Lung (tissue), 12 donors: ENCODE data around the gene ISOC1. TPM values are rescaled to one million over a fixed set of nuclear protein-coding genes. Genes with fewer than 3 reads are reported as not detected.

ENCODE experiments used
- ATAC-seq: fragments of 200-7000 bp; cut with Tn5 transposase; one replicate; pipeline ENCODE4 v1.9.1; 2020; ENCODE audit warnings: moderate number of reproducible peaks; ENCODE audit not compliant: insufficient read depth, low FRiP score
- DNase-seq, 3 donors: peaks; one replicate each; pipeline ENCODE4 v3.0.0-alpha.2; 2013 to 2017
- H3K27ac ChIP-seq, 2 donors: one replicate each; pipeline ENCODE4 v1.5.1; 2013; ENCODE audit warnings: mild to moderate bottlenecking in 2 of 2, moderate library complexity in 2 of 2, control low read depth in 1 of 2, inconsistent platforms in 1 of 2, low read depth in 1 of 2, low read length in 1 of 2
- H3K27me3 ChIP-seq, 3 donors: one replicate each; pipeline ENCODE4 v1.5.1; 2013; ENCODE audit warnings: low read length in 2 of 3; ENCODE audit not compliant: control insufficient read depth in 3 of 3, insufficient read depth in 3 of 3
- H3K36me3 ChIP-seq, 4 donors: one replicate each; pipeline ENCODE4 v1.5.1; 2013; ENCODE audit warnings: low read length in 4 of 4, mild to moderate bottlenecking in 1 of 4, moderate library complexity in 1 of 4; ENCODE audit not compliant: control insufficient read depth in 4 of 4, insufficient read depth in 4 of 4
- H3K4me1 ChIP-seq, 5 donors: one replicate each; pipeline ENCODE4 v1.5.1; 2013; ENCODE audit warnings: low read length in 5 of 5, mild to moderate bottlenecking in 2 of 5, moderate library complexity in 1 of 5; ENCODE audit not compliant: control insufficient read depth in 5 of 5, insufficient read depth in 5 of 5
- H3K4me3 ChIP-seq: one replicate; pipeline ENCODE4 v1.5.1; 2013; ENCODE audit warnings: mild to moderate bottlenecking, control low read depth, moderate library complexity
- H3K9ac ChIP-seq, 2 donors: one replicate each; pipeline ENCODE4 v1.5.1; 2013; ENCODE audit warnings: low read length in 2 of 2, control low read depth in 1 of 2; ENCODE audit not compliant: insufficient read depth in 1 of 2
- H3K9me3 ChIP-seq, 4 donors: one replicate each; pipeline ENCODE4 v1.5.1; 2013; ENCODE audit warnings: low read length in 3 of 4, mild to moderate bottlenecking in 1 of 4, moderate library complexity in 1 of 4; ENCODE audit not compliant: control insufficient read depth in 4 of 4, insufficient read depth in 3 of 4
- WGBS, 2 donors: extraction: QIAGEN DNeasy Blood & Tissue Kit; methylation state at CpG; one replicate each; pipeline ENCODE4 v1.1.7; 2013; 5-methylcytosine and 5-hydroxymethylcytosine counted together
- polyA plus RNA-seq, 2 donors: library from polyadenylated mRNA; stranded (reverse); fragments of 200-250 nt; gene quantifications; one replicate each; pipeline ENCODE4 v1.2.1, GENCODE V29; 2013
- total RNA-seq, 2 donors: library from RNA; depleted of rRNA in 1 of 2; stranded (reverse); fragments of >200 nt in 1 of 2; gene quantifications; one replicate each; pipeline ENCODE4 v1.2.1, GENCODE V29; 2014 to 2021
- TF ChIP-seq, protein P1 (sequence below): IDR thresholded peaks from 2 replicates; pipeline ENCODE4 v1.5.1; 2012; ENCODE audit warnings: mild to moderate bottlenecking; ENCODE audit errors: control extremely low read depth, extremely low read depth
- donor health status: control.
- donor health status: control.
- donor health status: Bipolar disorder and iron deficiency.
- donor health status: healthy.
- donor health status: DM: yes; HTN: yes; CAD: no.

ISOC1 gene
- total and polyA plus RNA-seq, 4 donors = 13.4 to 34.8 (median 17.6) TPM

DNA sequence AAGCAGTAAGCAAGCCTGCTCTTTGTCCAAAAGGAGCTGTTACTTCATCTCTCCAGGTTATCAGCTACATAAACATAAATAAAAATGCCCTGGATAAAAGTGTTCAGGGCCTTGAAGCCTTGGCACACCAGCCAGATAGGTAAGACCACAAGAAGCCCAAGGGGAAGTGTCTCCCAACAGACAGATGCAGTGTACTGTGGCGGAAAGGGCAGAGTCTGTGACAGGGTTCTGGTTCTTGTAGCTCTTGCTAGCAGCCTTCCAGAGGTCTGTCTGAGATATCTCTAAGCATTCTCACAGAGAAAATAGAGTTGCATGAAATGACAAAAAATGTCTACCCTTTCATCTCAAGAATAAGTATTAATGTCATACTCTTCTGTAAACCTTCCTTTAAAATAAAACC, 30.1 kb downstream of the ISOC1 start:
- WGBS, 2 donors = 88 to 97% methylated on average over 1 of the region's 1 CpG
- Histone ChIP-seq H3K4me1 (no peaks in the 10 kb centered on the region), H3K4me3 (no peak overlapping the region), H3K27me3 (no peaks in the 10 kb centered on the region), H3K9ac (no peak overlapping the region), H3K36me3 (no peaks in the 10 kb centered on the region), H3K9me3 (no peaks in the 10 kb centered on the region), H3K27ac (no peak overlapping the region)
- no peak for DNase-seq
- TF ChIP-seq, protein P1, sequence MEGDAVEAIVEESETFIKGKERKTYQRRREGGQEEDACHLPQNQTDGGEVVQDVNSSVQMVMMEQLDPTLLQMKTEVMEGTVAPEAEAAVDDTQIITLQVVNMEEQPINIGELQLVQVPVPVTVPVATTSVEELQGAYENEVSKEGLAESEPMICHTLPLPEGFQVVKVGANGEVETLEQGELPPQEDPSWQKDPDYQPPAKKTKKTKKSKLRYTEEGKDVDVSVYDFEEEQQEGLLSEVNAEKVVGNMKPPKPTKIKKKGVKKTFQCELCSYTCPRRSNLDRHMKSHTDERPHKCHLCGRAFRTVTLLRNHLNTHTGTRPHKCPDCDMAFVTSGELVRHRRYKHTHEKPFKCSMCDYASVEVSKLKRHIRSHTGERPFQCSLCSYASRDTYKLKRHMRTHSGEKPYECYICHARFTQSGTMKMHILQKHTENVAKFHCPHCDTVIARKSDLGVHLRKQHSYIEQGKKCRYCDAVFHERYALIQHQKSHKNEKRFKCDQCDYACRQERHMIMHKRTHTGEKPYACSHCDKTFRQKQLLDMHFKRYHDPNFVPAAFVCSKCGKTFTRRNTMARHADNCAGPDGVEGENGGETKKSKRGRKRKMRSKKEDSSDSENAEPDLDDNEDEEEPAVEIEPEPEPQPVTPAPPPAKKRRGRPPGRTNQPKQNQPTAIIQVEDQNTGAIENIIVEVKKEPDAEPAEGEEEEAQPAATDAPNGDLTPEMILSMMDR = no peak
- no peak for ATAC-seq

DNA sequence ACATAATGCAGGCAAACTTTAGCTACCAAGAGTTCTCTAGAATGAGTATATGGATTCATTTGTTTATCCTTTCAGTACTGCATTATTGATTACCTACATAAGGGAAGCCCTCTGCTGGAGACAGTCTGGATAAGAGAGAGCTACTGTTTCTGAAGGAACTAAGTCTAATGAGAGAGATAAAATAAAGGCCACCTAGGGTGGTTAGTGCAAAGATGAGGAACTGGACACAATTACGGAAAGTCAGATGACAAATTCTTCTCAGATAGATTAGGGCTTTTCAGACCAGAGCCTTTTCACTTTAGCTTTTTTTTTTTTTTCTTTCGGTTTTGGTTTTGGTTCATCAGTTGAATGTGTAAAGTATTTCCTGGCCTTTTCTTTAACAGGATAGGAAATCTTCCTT, 31.3 kb downstream of the ISOC1 start:
- Histone ChIP-seq H3K27ac (no peak overlapping the region), H3K27me3 (no peaks in the 10 kb centered on the region), H3K9ac (no peak overlapping the region), H3K36me3 (no peaks in the 10 kb centered on the region), H3K9me3 (no peaks in the 10 kb centered on the region), H3K4me1 (no peaks in the 10 kb centered on the region), H3K4me3 (no peak overlapping the region)
- TF ChIP-seq, protein P1 = no peak
- 62 to 76% methylated on average over 2 of the region's 2 CpGs for WGBS, 2 donors
- ATAC-seq = no peak
- no peak for DNase-seq

DNA sequence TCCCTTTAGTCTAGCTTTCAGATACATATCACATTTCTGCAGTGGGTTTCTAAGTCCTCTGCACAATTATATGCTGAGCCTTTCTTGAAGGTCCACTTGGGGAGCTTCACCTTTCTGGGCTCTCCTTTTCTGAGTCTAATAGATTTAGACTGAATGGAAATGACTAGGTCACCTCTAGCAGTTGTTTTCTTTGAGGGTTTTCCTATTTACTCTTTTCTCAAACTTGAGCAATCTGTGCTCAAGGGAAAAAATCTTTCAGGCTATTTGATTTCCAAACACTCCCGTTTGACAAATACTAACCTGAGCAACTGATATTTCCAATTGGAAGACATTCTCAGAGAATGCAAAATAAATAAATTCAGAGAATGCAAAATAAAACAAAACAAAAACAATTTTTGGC, 39.0 kb downstream of the ISOC1 start:
- Histone ChIP-seq H3K9me3 (no peaks in the 10 kb centered on the region), H3K4me1 (no peaks in the 10 kb centered on the region), H3K27ac (no peak overlapping the region), H3K27me3 (no peaks in the 10 kb centered on the region), H3K36me3 (no peaks in the 10 kb centered on the region), H3K4me3 (no peak overlapping the region), H3K9ac (no peak overlapping the region)
- DNase-seq = no peak
- 65 to 83% methylated on average over 1 of the region's 1 CpG for WGBS, 2 donors
- ATAC-seq = no peak
- TF ChIP-seq, protein P1 = no peak

DNA sequence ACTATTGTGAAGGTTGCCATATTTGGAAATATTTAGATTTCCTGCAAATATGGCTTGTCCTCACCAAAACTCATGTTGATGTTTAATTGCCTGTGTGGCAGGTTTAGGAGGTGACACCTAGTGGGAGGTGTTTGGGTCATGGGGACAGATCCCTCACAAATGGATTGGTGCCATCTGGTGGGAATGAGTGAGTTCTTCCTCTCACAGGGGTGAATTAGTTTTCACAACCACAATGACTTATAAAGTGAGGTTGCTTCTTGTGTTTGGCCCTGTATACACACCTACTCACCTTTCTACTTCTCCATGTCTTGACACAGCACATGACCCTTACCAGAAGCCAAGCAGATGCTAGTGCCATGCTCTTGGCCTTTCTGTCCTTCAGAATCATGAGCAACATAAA, 41.1 kb downstream of the ISOC1 start:
- H3K36me3 ChIP-seq = no peaks in the 10 kb centered on the region
- no peaks in the 10 kb centered on the region for H3K27me3 ChIP-seq
- DNase-seq = no peak

More for the DNA sequence above, 41.1 kb downstream of the ISOC1 start:
- H3K27ac ChIP-seq = no peak overlapping the region
- no peak overlapping the region for H3K9ac ChIP-seq
- H3K4me3 ChIP-seq = no peak overlapping the region
- no peaks in the 10 kb centered on the region for H3K9me3 ChIP-seq
- H3K4me1 ChIP-seq = no peaks in the 10 kb centered on the region
- TF ChIP-seq, protein P1 = no peak
- no peak for ATAC-seq
